ENCODE data around the gene SLC12A7.

GRCh38 chr5:1077026-1077425 is 34.8 kb downstream of the SLC12A7 start:
- TF ChIP-seq CTCF (IDR thresholded peaks at IDR 0.05), result no peak
- no peak for TF ChIP-seq NFYB (CRISPR knock-in tag; conservative IDR thresholded peaks at IDR 0.05; ENCODE audit: low read depth)
- no peak for TF ChIP-seq SMAD3 (CRISPR knock-in tag; IDR thresholded peaks at IDR 0.05; ENCODE audit: borderline replicate concordance)
- TF ChIP-seq MAX (CRISPR knock-in tag; IDR thresholded peaks at IDR 0.05), result no peak
- TF ChIP-seq USF2 (CRISPR knock-in tag; IDR thresholded peaks at IDR 0.05), result no peak
- TF ChIP-seq IRF2 (CRISPR knock-in tag; IDR thresholded peaks at IDR 0.05; ENCODE audit: borderline replicate concordance, low read depth), result no peak
- no peak for TF ChIP-seq TEAD1 (CRISPR knock-in tag; IDR thresholded peaks at IDR 0.05)
- no peak for TF ChIP-seq ATF3 (CRISPR knock-in tag; conservative IDR thresholded peaks at IDR 0.05)
- no peak for TF ChIP-seq ARID4B (CRISPR knock-in tag; IDR thresholded peaks at IDR 0.05; ENCODE audit: borderline replicate concordance)
- no peak for TF ChIP-seq TEAD4 (CRISPR knock-in tag; IDR thresholded peaks at IDR 0.05)
